GM19397 (cell line): ENCODE measurements around the gene SLC17A5.
"Not testable (repeated sequence)": the region's sequence is repeated elsewhere in the genome, so short reads cannot be mapped to it uniquely, and the experiment has no call there.

Experiments used
- ATAC-seq: cut with Tn5 transposase; IDR thresholded peaks from one replicate; pipeline ENCODE4 v1.9.1; 2021; ENCODE audit warnings: mild to moderate bottlenecking, moderate library complexity; ENCODE audit not compliant: unreplicated experiment

SLC17A5 gene

GRCh38 chr6:73569121-73569520 is 84.7 kb downstream of the SLC17A5 start:
- no peak for ATAC-seq

DNA sequence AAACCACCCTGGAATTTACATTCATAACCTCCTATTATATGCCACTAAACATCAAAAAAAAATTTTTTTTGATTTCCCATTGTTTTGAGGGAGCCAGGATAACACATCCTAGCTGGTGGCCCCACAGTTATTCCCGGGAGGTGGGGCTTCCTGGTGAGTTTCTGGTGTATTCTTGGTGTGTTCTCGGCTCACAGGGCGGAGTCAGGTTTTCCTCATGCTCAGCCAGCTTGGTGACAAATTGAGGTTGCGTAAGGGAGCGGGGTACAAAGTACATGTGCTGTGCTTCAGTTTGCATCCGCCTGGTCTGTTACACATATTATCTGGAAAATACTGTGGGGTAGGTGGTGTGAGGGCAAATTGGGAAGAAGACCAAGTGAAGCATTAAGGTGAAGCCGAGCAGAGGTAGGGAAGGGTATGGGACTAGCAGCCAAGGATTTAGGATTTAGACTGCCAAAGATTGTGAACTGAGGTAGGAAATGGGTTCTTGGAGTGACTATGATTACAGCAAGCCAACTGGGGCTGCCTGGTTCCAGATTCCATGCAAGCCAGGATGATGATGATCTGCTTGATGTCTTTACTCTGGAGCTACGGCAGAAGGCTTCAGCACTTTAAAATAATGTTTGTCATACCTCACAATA is 86.7 kb downstream of the SLC17A5 start:
- ATAC-seq = no peak

DNA sequence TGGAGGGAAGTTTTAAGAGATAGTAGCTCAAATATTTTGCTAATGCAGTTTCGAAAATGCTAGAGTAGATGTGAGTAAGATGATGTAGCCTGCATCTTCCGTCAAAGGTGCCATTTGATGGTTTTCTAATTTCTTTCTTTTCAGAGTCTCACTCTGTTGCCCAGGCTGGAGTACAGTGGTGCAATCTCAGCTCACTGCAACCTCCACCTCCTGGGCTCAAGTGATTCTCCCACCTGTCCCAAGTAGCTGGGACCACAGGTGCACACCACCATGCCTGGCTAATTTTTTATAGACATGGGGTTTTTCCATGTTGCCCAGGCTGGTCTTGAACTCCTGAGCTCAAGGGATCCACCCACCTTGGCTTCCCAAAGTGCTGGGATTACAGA is 87.3 kb downstream of the SLC17A5 start:
- not testable (repeated sequence) for ATAC-seq

- no peak for ATAC-seq
Measured at GRCh38 chr6:73565767-73566485, 87.9 kb downstream of the SLC17A5 start.

GRCh38 chr6:73564578-73565345 is 89.0 kb downstream of the SLC17A5 start:
- ATAC-seq = no peak

DNA sequence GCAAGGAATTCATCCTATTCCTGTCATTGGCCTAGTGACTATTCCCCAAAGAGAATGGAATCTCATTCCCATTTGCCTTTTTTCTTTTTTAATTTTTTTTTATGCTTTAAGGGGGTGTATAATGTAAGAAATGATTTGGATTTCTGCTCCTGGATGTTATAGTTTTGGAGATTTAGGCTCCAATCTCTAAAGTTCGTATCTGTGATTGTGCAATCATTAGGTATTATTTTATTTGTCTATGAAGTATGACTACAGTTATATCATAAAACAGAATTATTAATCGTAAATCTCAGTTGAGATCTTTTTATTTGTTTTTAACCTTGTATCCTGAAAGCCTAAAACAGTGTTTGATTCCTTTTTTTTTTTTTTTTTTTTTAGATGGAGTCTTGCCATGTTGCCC is 91.2 kb downstream of the SLC17A5 start:
- ATAC-seq = no peak

DNA sequence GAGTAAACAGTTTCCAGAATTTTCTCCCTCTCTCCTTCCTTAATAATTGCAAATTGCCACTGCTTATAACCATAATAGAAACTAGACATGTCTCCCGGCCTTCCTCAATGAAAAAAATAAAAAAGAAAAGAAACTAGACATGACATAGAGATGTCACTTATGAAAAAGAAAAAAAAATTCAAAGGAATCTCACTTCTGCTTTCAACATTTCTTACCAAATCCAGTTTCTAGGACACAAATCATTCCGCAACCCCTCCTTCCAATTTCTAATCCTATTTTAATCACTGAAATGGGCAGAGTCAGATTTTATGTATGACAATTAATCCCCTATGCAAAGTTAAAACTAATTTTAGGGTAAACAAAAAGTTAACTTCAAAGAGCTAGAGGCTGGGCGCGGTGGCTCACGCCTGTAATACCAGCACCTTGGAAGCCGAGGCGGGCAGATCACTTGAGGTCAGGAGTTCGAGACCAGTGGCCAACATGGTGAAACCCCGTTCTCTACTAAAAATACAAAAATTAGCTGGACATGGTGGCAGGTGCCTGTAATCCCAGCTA is 92.9 kb downstream of the SLC17A5 start:
- ATAC-seq = no peak

DNA sequence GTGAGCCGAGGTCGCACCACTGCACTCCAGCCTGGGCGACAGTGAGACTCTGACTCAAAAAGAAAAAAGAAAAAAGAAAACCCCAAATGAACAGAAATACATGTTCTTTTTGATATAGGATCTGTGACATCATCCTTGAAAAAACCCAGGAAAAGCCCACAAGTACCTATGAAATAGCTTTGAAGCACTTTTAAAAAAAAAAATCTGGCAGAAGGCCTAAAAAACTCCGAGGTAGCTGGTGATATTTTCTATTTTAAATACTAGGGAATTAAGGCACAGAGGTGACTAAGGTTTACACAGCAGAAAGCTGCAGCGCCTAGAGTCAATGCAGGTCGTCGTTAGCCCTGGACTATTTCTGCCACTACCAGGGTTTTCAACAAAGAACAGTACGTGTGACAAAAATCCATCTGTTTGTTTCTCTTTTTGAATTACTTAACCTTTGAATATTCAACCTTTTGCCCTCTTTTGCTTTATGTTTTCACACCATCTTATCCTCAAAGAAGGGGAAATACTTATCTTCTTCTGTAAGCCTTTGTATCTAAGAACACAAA is 93.5 kb downstream of the SLC17A5 start:
- no peak for ATAC-seq

- not testable (repeated sequence) for ATAC-seq
Measured at GRCh38 chr6:73559399-73559794, 94.4 kb downstream of the SLC17A5 start.

GRCh38 chr6:73558624-73559398 is 95.0 kb downstream of the SLC17A5 start:
- ATAC-seq = peak; percentile 52

- ATAC-seq = no peak
Measured at GRCh38 chr6:73556836-73557235, 97.0 kb downstream of the SLC17A5 start.

DNA sequence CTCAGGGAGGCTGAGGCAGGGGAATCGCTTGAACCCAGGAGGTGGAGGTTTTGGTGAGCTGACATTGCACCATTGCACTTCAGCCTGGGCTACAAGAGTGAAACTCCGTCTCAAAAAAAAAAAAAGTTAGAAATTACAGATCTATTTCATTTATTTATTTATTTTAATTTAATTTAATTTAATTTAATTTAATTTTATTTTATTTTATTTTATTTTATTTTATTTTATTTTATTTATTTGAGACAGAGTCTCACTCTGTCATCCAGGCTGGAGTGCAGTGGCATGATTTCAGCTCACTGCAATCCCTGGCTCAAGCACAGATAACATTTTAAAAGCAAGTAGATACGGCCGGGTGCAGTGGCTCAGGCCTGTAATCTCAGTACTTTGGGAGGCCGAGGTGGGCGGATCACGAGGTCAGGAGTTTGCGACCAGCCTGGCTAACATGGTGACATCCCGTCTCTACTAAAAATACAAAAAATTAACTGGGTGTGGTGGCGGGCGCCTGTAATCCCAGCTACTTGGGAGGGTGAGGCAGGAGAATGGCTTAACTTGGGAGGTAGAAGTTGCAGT is 98.3 kb downstream of the SLC17A5 start:
- not testable (repeated sequence) for ATAC-seq

- not testable (repeated sequence) for ATAC-seq
Measured at GRCh38 chr6:73551115-73551514, 102.7 kb downstream of the SLC17A5 start.

- no peak for ATAC-seq
Measured at GRCh38 chr6:73548458-73549446, 105.0 kb downstream of the SLC17A5 start.

DNA sequence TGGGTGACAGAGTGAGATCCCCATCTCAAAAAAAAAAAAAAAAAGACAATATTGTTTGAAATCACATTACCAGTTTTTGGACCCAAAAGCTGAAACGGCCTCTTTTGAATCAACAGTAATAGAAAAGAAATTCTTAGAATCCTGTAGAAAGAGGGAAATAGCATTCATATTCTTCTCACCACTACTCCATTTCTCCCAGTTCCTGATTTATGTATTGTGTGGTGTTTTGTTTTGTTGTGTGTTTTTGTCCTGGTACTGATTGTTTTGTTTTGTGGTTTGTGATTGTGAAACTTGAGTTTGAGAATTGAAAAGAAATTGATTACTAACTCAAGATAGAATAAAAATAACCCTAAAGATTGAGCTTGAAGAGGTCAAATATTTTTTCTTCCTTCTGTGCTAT is 106.8 kb downstream of the SLC17A5 start:
- ATAC-seq = no peak
